ENCODE measurements around the gene ADCY2.

DNA sequence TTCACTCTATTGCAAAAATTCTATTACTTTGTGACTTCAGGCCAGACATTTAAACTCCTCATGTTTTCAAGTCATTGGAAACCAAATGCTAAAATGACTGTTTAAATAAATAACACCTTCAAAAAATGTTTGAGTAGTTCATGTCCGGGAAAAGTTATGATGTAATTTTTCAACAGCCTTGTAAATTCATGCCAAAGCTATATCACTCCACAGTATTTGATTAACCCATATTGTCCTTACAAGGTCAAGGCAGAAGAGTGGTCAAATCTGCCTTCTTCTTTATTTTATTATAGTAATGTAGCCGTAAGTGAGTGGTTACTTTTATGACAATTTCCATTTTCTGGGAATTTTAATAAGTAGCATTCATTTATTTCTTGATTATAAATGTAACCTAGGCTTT lies 72.8 kb downstream of the ADCY2 start:
- TF ChIP-seq, protein P1, sequence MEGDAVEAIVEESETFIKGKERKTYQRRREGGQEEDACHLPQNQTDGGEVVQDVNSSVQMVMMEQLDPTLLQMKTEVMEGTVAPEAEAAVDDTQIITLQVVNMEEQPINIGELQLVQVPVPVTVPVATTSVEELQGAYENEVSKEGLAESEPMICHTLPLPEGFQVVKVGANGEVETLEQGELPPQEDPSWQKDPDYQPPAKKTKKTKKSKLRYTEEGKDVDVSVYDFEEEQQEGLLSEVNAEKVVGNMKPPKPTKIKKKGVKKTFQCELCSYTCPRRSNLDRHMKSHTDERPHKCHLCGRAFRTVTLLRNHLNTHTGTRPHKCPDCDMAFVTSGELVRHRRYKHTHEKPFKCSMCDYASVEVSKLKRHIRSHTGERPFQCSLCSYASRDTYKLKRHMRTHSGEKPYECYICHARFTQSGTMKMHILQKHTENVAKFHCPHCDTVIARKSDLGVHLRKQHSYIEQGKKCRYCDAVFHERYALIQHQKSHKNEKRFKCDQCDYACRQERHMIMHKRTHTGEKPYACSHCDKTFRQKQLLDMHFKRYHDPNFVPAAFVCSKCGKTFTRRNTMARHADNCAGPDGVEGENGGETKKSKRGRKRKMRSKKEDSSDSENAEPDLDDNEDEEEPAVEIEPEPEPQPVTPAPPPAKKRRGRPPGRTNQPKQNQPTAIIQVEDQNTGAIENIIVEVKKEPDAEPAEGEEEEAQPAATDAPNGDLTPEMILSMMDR (CRISPR knock-in tag; IDR thresholded peaks at IDR 0.05) = no peak
- TF ChIP-seq POLR2A (IDR thresholded peaks at IDR 0.05; ENCODE audit: insufficient read depth in 1 of 2, low read depth in 2 of 2, low read length in 2 of 2) (no peak), ZBTB8A (CRISPR knock-in tag; IDR thresholded peaks at IDR 0.05; ENCODE audit: borderline replicate concordance, low read depth) (no peak), ATAD3A (CRISPR knock-in tag; IDR thresholded peaks at IDR 0.05) (no peak), SMC3 (IDR thresholded peaks at IDR 0.05; ENCODE audit: low read length) (no peak), DMAP1 (CRISPR knock-in tag; IDR thresholded peaks at IDR 0.05) (no peak), IKZF4 (CRISPR knock-in tag; IDR thresholded peaks at IDR 0.05; ENCODE audit: borderline replicate concordance, low read depth, not compliant biosample characterization) (no peak), PHF20 (CRISPR knock-in tag; IDR thresholded peaks at IDR 0.05) (no peak), ZNF567 (CRISPR knock-in tag; IDR thresholded peaks at IDR 0.05; ENCODE audit: borderline replicate concordance) (no peak)
- TF ChIP-seq, protein P2, sequence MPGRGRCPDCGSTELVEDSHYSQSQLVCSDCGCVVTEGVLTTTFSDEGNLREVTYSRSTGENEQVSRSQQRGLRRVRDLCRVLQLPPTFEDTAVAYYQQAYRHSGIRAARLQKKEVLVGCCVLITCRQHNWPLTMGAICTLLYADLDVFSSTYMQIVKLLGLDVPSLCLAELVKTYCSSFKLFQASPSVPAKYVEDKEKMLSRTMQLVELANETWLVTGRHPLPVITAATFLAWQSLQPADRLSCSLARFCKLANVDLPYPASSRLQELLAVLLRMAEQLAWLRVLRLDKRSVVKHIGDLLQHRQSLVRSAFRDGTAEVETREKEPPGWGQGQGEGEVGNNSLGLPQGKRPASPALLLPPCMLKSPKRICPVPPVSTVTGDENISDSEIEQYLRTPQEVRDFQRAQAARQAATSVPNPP (CRISPR knock-in tag; IDR thresholded peaks at IDR 0.05) = no peak
- TF ChIP-seq, protein P3, sequence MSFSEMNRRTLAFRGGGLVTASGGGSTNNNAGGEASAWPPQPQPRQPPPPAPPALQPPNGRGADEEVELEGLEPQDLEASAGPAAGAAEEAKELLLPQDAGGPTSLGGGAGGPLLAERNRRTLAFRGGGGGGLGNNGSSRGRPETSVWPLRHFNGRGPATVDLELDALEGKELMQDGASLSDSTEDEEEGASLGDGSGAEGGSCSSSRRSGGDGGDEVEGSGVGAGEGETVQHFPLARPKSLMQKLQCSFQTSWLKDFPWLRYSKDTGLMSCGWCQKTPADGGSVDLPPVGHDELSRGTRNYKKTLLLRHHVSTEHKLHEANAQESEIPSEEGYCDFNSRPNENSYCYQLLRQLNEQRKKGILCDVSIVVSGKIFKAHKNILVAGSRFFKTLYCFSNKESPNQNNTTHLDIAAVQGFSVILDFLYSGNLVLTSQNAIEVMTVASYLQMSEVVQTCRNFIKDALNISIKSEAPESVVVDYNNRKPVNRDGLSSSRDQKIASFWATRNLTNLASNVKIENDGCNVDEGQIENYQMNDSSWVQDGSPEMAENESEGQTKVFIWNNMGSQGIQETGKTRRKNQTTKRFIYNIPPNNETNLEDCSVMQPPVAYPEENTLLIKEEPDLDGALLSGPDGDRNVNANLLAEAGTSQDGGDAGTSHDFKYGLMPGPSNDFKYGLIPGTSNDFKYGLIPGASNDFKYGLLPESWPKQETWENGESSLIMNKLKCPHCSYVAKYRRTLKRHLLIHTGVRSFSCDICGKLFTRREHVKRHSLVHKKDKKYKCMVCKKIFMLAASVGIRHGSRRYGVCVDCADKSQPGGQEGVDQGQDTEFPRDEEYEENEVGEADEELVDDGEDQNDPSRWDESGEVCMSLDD (CRISPR knock-in tag; IDR thresholded peaks at IDR 0.05; ENCODE audit: borderline replicate concordance) = no peak
- TF ChIP-seq, protein P4, sequence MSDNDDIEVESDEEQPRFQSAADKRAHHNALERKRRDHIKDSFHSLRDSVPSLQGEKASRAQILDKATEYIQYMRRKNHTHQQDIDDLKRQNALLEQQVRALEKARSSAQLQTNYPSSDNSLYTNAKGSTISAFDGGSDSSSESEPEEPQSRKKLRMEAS (IDR thresholded peaks at IDR 0.05) = no peak
